ENCODE data around the gene B4GALT6. TPM values are rescaled to one million over a fixed set of nuclear protein-coding genes. Genes with fewer than 3 reads are reported as not detected.

Gene B4GALT6
- total and polyA plus RNA-seq, 2 of the 13 experiments (the other 11 are each of a cell fraction or from before 2014, with no cell fraction given) = 1.9 to 3.3 TPM

DNA sequence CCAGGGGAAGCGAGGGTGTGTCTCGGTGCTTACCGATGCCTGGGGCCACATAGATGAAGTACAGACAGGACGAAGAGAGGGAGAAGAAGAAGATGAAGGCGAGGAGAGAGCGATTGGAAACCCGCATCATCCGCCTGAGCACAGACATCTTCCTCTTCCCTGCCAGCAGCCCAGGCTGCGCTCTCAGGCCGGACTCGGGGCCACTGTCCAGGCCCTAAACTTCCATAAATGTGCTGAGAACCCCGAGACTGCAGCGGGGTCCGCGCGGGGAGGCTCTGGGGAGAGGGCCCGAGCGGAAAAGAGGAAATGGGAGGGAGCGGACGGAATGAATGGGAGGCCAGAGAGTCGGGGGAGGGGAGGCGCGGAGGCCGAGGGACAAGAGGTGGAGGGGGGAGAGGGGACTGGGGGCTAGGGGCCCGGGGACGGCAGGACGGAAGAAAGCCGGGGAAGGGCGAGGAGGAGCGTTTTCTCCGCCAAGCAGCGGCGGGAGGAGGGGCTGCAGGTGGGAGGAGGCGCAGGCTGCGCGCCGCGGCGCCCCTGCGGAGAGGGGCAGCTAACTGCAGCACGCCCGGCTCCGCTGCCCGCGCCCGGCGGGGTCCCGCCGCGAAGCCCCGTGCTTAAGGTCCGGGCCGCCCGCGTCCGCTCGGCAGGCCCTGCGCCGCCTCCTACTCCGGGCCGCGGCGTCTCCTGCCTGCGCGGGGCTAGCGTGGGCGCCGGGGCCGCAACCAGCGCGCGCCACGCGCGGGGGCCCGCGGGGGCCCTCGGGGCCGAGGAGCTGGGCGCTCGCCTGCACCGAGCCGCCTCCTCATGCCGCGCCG is at the start of gene B4GALT6 (continued):
- TF ChIP-seq ZNF343 (CRISPR knock-in tag; IDR thresholded peaks at IDR 0.05) (0 out of 2 replicates have a peak, but pooled peaks have one; percentile 16), ZNF777 (CRISPR knock-in tag; IDR thresholded peaks at IDR 0.05) (no peak), MLLT10 (CRISPR knock-in tag; IDR thresholded peaks at IDR 0.05) (no peak), ZNF562 (CRISPR knock-in tag; IDR thresholded peaks at IDR 0.05; ENCODE audit: borderline replicate concordance) (no peak), ZNF44 (CRISPR knock-in tag; IDR thresholded peaks at IDR 0.05) (no peak), MYNN (CRISPR knock-in tag; IDR thresholded peaks at IDR 0.05; ENCODE audit: low read depth) (no peak), KLF6 (CRISPR knock-in tag; IDR thresholded peaks at IDR 0.05) (no peak), HDAC6 (IDR thresholded peaks at IDR 0.05; ENCODE audit: low read depth, low read length) (no peak), ZFP36L1 (CRISPR knock-in tag; IDR thresholded peaks at IDR 0.05) (no peak), SOX13 (IDR thresholded peaks at IDR 0.05) (no peak), SOX13 (CRISPR knock-in tag; conservative IDR thresholded peaks at IDR 0.05 in 1 of 2, IDR thresholded peaks at IDR 0.05 in 1 of 2) (no peak), SUZ12 (IDR thresholded peaks at IDR 0.05; ENCODE audit: low read depth, low read length) (no peak)
- TF ChIP-seq, protein P1, sequence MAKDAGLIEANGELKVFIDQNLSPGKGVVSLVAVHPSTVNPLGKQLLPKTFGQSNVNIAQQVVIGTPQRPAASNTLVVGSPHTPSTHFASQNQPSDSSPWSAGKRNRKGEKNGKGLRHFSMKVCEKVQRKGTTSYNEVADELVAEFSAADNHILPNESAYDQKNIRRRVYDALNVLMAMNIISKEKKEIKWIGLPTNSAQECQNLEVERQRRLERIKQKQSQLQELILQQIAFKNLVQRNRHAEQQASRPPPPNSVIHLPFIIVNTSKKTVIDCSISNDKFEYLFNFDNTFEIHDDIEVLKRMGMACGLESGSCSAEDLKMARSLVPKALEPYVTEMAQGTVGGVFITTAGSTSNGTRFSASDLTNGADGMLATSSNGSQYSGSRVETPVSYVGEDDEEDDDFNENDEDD (CRISPR knock-in tag; IDR thresholded peaks at IDR 0.05; ENCODE audit: borderline replicate concordance) = no peak
- TF ChIP-seq, protein P2, sequence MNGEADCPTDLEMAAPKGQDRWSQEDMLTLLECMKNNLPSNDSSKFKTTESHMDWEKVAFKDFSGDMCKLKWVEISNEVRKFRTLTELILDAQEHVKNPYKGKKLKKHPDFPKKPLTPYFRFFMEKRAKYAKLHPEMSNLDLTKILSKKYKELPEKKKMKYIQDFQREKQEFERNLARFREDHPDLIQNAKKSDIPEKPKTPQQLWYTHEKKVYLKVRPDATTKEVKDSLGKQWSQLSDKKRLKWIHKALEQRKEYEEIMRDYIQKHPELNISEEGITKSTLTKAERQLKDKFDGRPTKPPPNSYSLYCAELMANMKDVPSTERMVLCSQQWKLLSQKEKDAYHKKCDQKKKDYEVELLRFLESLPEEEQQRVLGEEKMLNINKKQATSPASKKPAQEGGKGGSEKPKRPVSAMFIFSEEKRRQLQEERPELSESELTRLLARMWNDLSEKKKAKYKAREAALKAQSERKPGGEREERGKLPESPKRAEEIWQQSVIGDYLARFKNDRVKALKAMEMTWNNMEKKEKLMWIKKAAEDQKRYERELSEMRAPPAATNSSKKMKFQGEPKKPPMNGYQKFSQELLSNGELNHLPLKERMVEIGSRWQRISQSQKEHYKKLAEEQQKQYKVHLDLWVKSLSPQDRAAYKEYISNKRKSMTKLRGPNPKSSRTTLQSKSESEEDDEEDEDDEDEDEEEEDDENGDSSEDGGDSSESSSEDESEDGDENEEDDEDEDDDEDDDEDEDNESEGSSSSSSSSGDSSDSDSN (CRISPR knock-in tag; IDR thresholded peaks at IDR 0.05) = peak; percentile 54
- TF ChIP-seq, protein P3, sequence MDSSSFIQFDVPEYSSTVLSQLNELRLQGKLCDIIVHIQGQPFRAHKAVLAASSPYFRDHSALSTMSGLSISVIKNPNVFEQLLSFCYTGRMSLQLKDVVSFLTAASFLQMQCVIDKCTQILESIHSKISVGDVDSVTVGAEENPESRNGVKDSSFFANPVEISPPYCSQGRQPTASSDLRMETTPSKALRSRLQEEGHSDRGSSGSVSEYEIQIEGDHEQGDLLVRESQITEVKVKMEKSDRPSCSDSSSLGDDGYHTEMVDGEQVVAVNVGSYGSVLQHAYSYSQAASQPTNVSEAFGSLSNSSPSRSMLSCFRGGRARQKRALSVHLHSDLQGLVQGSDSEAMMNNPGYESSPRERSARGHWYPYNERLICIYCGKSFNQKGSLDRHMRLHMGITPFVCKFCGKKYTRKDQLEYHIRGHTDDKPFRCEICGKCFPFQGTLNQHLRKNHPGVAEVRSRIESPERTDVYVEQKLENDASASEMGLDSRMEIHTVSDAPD (CRISPR knock-in tag; IDR thresholded peaks at IDR 0.05) = no peak
- TF ChIP-seq, protein P4, sequence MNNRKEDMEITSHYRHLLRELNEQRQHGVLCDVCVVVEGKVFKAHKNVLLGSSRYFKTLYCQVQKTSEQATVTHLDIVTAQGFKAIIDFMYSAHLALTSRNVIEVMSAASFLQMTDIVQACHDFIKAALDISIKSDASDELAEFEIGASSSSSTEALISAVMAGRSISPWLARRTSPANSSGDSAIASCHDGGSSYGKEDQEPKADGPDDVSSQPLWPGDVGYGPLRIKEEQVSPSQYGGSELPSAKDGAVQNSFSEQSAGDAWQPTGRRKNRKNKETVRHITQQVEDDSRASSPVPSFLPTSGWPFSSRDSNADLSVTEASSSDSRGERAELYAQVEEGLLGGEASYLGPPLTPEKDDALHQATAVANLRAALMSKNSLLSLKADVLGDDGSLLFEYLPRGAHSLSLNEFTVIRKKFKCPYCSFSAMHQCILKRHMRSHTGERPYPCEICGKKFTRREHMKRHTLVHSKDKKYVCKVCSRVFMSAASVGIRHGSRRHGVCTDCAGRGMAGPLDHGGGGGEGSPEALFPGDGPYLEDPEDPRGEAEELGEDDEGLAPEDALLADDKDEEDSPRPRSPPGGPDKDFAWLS (CRISPR knock-in tag; IDR thresholded peaks at IDR 0.05; ENCODE audit: borderline replicate concordance) = no peak
- TF ChIP-seq, protein P5, sequence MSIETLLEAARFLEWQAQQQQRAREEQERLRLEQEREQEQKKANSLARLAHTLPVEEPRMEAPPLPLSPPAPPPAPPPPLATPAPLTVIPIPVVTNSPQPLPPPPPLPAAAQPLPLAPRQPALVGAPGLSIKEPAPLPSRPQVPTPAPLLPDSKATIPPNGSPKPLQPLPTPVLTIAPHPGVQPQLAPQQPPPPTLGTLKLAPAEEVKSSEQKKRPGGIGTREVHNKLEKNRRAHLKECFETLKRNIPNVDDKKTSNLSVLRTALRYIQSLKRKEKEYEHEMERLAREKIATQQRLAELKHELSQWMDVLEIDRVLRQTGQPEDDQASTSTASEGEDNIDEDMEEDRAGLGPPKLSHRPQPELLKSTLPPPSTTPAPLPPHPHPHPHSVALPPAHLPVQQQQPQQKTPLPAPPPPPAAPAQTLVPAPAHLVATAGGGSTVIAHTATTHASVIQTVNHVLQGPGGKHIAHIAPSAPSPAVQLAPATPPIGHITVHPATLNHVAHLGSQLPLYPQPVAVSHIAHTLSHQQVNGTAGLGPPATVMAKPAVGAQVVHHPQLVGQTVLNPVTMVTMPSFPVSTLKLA (IDR thresholded peaks at IDR 0.05) = no peak

All from HepG2 (cell line).